Body of pancreas (tissue), 4 donors: ENCODE measurements around the gene KCNN3.
"Not testable (repeated sequence)": the region's sequence is repeated elsewhere in the genome, so short reads cannot be mapped to it uniquely, and the experiment has no call there.

Experiments
- CTCF ChIP-seq, 7 experiments: fragments of 450-650 bp in 4 of 7; fragments of 200-600 bp in 3 of 7; sonication (generic) in 3 of 7; IDR thresholded peaks; one replicate each; pipeline ENCODE4 v1.5.1; 2016 to 2019; ENCODE audit warnings: antibody characterized with exemption in 7 of 7
- POLR2A ChIP-seq, 3 donors: fragments of 450-650 bp; IDR thresholded peaks; one replicate each; pipeline ENCODE4 v1.6.1; 2016; ENCODE audit warnings: antibody characterized with exemption in 3 of 3, mild to moderate bottlenecking in 2 of 3

- TF ChIP-seq CTCF, POLR2A (IDR thresholded peaks at IDR 0.05): not testable (repeated sequence)
Observed at GRCh38 chr1:154674456-154674855, 195.6 kb downstream of the KCNN3 start.
